ENCODE data around the gene PRELP. TPM values are rescaled to one million over a fixed set of nuclear protein-coding genes. Genes with fewer than 3 reads are reported as not detected.

Gene PRELP
- total RNA-seq, 2 experiments from 2014 or later = not detected

Other genes starting within 250 kb of the PRELP start
- under 1 TPM; 0.30 to 0.42 TPM for gene CHIT1, start 246.1 kb upstream of the PRELP start, total RNA-seq
- gene BTG2, start 170.3 kb upstream of the PRELP start, total RNA-seq = 10 to 100 TPM; 73.6 to 82.3 TPM
- not detected for gene FMOD, start 124.7 kb upstream of the PRELP start, total RNA-seq
- not detected for gene OPTC, start 18.3 kb downstream of the PRELP start, total RNA-seq
- 10 to 100 TPM; 77.8 to 82.4 TPM for gene ATP2B4, start 151.0 kb downstream of the PRELP start, total RNA-seq

Measured in activated CD4-positive, alpha-beta T cell treated with anti-CD3 and anti-CD28 coated beads, Interleukin-2, amount 10 ng/mL, durations not matched to agents 7 days and 5 days (primary cell).